K562 (cell line): Measurements from ENCODE around the gene C1orf87.

Experiments used
- ILK ChIP-seq: fragments of 450-650 bp; IDR thresholded peaks from 2 replicates; pipeline ENCODE4 v1.6.1; 2016; ENCODE audit warnings: missing genetic modification characterization, low read depth, mild to moderate bottlenecking, missing compliant biosample characterization, moderate library complexity, borderline replicate concordance
- ZNF274 ChIP-seq: IDR thresholded peaks from 2 replicates; pipeline ENCODE4 v1.6.1; 2011; ENCODE audit warnings: low read depth, mild to moderate bottlenecking, low read length, moderate library complexity, borderline replicate concordance

DNA sequence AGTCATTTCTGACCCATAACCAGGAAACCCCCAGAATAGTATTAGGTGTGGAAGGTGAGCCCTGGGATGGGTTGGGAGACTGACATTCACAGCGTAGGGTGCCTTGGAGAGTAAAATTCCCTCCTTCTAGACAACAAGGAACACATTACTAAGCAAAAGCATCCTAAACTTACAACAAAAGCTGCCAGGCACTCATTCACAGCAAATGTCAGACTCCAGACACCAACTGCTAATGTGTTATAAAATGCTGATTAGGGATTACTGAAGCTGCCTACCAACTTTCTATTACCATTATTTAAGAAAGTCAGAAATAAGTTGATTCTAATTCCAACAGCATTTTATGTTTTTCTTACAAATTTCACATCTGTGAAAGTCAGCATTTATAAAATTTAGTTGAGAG, 40.0 kb upstream of the C1orf87 start:
- TF ChIP-seq ILK (tag) (no peak), ZNF274 (no peak)
